GM12878 (cell line): ENCODE results near the gene ACTL6B. TPM values are rescaled to one million over a fixed set of nuclear protein-coding genes. Genes with fewer than 3 reads are reported as not detected.

ENCODE experiments used
- ASH2L ChIP-seq: fragments of 300-600, 200-600 bp; sonication (generic); IDR thresholded peaks from 2 replicates; pipeline ENCODE4 v1.6.1; 2017; ENCODE audit warnings: low read depth, mild to moderate bottlenecking, borderline replicate concordance
- ATF3 ChIP-seq: IDR thresholded peaks from 2 replicates; pipeline ENCODE4 v1.6.1; 2011; ENCODE audit warnings: low read depth, mild to moderate bottlenecking, low read length, moderate library complexity, borderline replicate concordance; ENCODE audit errors: extremely low read depth
- ATF7 ChIP-seq: fragments of 450-650 bp; IDR thresholded peaks from 2 replicates; pipeline ENCODE4 v1.6.1; 2016; ENCODE audit warnings: low read depth, mild to moderate bottlenecking
- BCLAF1 ChIP-seq: fragments of 450-650 bp; IDR thresholded peaks from 2 replicates; pipeline ENCODE4 v1.6.1; 2017; ENCODE audit warnings: antibody characterized with exemption, mild to moderate bottlenecking, moderate library complexity
- CHD1 ChIP-seq: IDR thresholded peaks from 2 replicates; pipeline ENCODE4 v1.6.1; 2012; ENCODE audit warnings: low read depth, low read length, improper control_type of control experiment
- CHD4 ChIP-seq: fragments of 200-600 bp; sonication (generic); IDR thresholded peaks from 2 replicates; pipeline ENCODE4 v1.6.1; 2016; ENCODE audit warnings: mild to moderate bottlenecking
- EZH2 ChIP-seq: IDR thresholded peaks from 2 replicates; pipeline ENCODE4 v1.6.1; 2012; ENCODE audit warnings: low read depth, mild to moderate bottlenecking, control low read depth, inconsistent platforms, low read length, borderline replicate concordance; ENCODE audit not compliant: control insufficient read depth
- IKZF2 ChIP-seq, 2 experiments: fragments of 450-650 bp; IDR thresholded peaks; 2 replicates each; pipeline ENCODE4 v1.6.1; 2017; ENCODE audit warnings: mild to moderate bottlenecking in 2 of 2, moderate library complexity in 2 of 2
- MTA2 ChIP-seq: fragments of 450-650 bp; IDR thresholded peaks from 2 replicates; pipeline ENCODE4 v1.6.1; 2016; ENCODE audit warnings: low read depth, mild to moderate bottlenecking, moderate library complexity
- MTA3 ChIP-seq: IDR thresholded peaks from 2 replicates; pipeline ENCODE4 v1.6.1; 2012; ENCODE audit warnings: low read length, inconsistent platforms, borderline replicate concordance
- NFYA ChIP-seq: IDR thresholded peaks from 2 replicates; pipeline ENCODE4 v1.6.1; 2011; ENCODE audit warnings: low read depth, mild to moderate bottlenecking, low read length, improper control_type of control experiment, borderline replicate concordance
- POLR2A ChIP-seq: IDR thresholded peaks from 2 replicates; pipeline ENCODE4 v1.6.1; 2011; ENCODE audit warnings: low read depth, mild to moderate bottlenecking, low read length
- RAD21 ChIP-seq: IDR thresholded peaks from 2 replicates; pipeline ENCODE4 v1.6.1; 2011; ENCODE audit warnings: mild to moderate bottlenecking, low read depth, low read length, moderate library complexity; ENCODE audit not compliant: insufficient read depth
- RB1 ChIP-seq: fragments of 450-650 bp; formaldehyde crosslinking; IDR thresholded peaks from 2 replicates; pipeline ENCODE4 v1.6.1; 2017; ENCODE audit warnings: mild to moderate bottlenecking, borderline replicate concordance
- TCF3 ChIP-seq: IDR thresholded peaks from 2 replicates; pipeline ENCODE4 v1.6.1; 2012; ENCODE audit warnings: low read depth, mild to moderate bottlenecking, low read length, borderline replicate concordance; ENCODE audit not compliant: insufficient read depth
- ZBTB11 ChIP-seq: fragments of 450-650 bp; formaldehyde crosslinking; IDR thresholded peaks from 2 replicates; pipeline ENCODE4 v1.5.0; 2022; ENCODE audit warnings: mild to moderate bottlenecking, missing genetic modification characterization
- ZNF274 ChIP-seq: IDR thresholded peaks from one replicate; pipeline ENCODE4 v1.8.0; 2011; ENCODE audit not compliant: insufficient read length, insufficient read depth
- ZNF622 ChIP-seq: fragments of 450-650 bp; IDR thresholded peaks from 2 replicates; pipeline ENCODE4 v1.6.1; 2017; ENCODE audit warnings: mild to moderate bottlenecking, inconsistent platforms
- ZNF687 ChIP-seq: fragments of 450-650 bp; IDR thresholded peaks from 2 replicates; pipeline ENCODE4 v1.6.1; 2017; ENCODE audit warnings: mild to moderate bottlenecking, moderate library complexity
- polyA plus RNA-seq, 11 experiments: library from polyadenylated mRNA; depleted of rRNA in 4 of 11; unstranded in 6 of 11; stranded (reverse) in 5 of 11; fragments of >200 nt; fragmentation: Nextera tagmentation in 4 of 11; fragmentation: Illumina TruSeq in 1 of 11; extraction: Ambion mirVana in 4 of 11; extraction: Trizol in 1 of 11; gene quantifications; 1 replicate in 1 of 11; 2 replicates in 10 of 11; pipeline versions ENCODE4 v1.2.1 to v1.2.3, GENCODE V29; 2011 to 2016; ENCODE audit warnings: inconsistent platforms in 2 of 11, missing spikeins in 2 of 11, low read depth in 1 of 11
- total RNA-seq, 4 experiments: library from RNA; depleted of rRNA in 3 of 4; stranded (reverse); fragments of >200 nt in 3 of 4; fragmentation: Illumina TruSeq in 1 of 4; extraction: Trizol in 1 of 4; gene quantifications; 2 replicates each; pipeline versions ENCODE4 v1.2.1 to v1.2.3, GENCODE V29; 2013 to 2021

The ACTL6B gene
- total and polyA plus RNA-seq, 10 of the 15 experiments (the other 5 are each of a cell fraction or from before 2014, with no cell fraction given), result not detected

- TF ChIP-seq ASH2L, result no peak
- TF ChIP-seq CHD4, result no peak
- TF ChIP-seq MTA3, result no peak
- TF ChIP-seq EZH2, result no peak
- TF ChIP-seq IKZF2 (IDR thresholded peaks at IDR 0.05), result peak; percentile 36 to 58; a peak in 2 of 4 replicates
- no peak for TF ChIP-seq TCF3
- TF ChIP-seq ZNF622, result no peak
- TF ChIP-seq RAD21, result peak; percentile 33; the same call in 1 of the 2 replicates
- TF ChIP-seq ZNF274, result no peak
- no peak; the same call in 1 of the 2 replicates for TF ChIP-seq ZNF687
- no peak for TF ChIP-seq RB1
- peak; percentile 73 for TF ChIP-seq POLR2A
- TF ChIP-seq ATF3, result no peak
- TF ChIP-seq ATF7, result no peak
- TF ChIP-seq MTA2, result 0 out of 2 replicates have a peak, but pooled peaks have one; percentile 28
- TF ChIP-seq BCLAF1, result no peak
- TF ChIP-seq ZBTB11 (CRISPR knock-in tag), result no peak
- no peak for TF ChIP-seq NFYA
- no peak for TF ChIP-seq CHD1
Measured at GRCh38 chr7:100604028-100604975, 51.9 kb downstream of the ACTL6B start (continued).
